GM23248 (cell line): Measurements from ENCODE around the gene CFB. TPM values are rescaled to one million over a fixed set of nuclear protein-coding genes. Genes with fewer than 3 reads are reported as not detected.

Experiments used
- DNase-seq: peaks from one replicate; pipeline ENCODE4 v3.0.0-alpha.2; 2015
- H2AFZ ChIP-seq: fragments of 200-600 bp; sonication (generic); 2 replicates; pipeline ENCODE4 v1.6.1; 2016; ENCODE audit warnings: antibody characterized with exemption
- H3F3A ChIP-seq: fragments of 200-600 bp; sonication (generic); 2 replicates; pipeline ENCODE4 v1.6.1; 2016; ENCODE audit warnings: mild to moderate bottlenecking, antibody characterized with exemption, mixed run types; ENCODE audit not compliant: insufficient read depth
- H3K27ac ChIP-seq: fragments of 200-600 bp; sonication (generic); 2 replicates; pipeline ENCODE4 v1.5.1; 2016; ENCODE audit warnings: mild to moderate bottlenecking
- H3K27me3 ChIP-seq: fragments of 200-600 bp; sonication (generic); replicated peaks from 2 replicates; pipeline ENCODE4 v1.6.1; 2016; ENCODE audit warnings: mild to moderate bottlenecking; ENCODE audit not compliant: insufficient read depth
- H3K36me3 ChIP-seq: fragments of 200-600 bp; sonication (generic); 2 replicates; pipeline ENCODE4 v1.6.1; 2016; ENCODE audit warnings: low read depth, mild to moderate bottlenecking
- H3K4me1 ChIP-seq: fragments of 200-600 bp; sonication (generic); 2 replicates; pipeline ENCODE4 v1.6.1; 2016; ENCODE audit warnings: mild to moderate bottlenecking; ENCODE audit not compliant: insufficient read depth
- H3K4me2 ChIP-seq: fragments of 200-600 bp; sonication (generic); one replicate; pipeline ENCODE4 v1.6.1; 2016; ENCODE audit warnings: mild to moderate bottlenecking; ENCODE audit not compliant: unreplicated experiment
- H3K4me3 ChIP-seq: fragments of 200-600 bp; sonication (generic); 2 replicates; pipeline ENCODE4 v1.5.1; 2016; ENCODE audit warnings: mild to moderate bottlenecking
- H3K79me2 ChIP-seq: fragments of 200-600 bp; sonication (generic); 2 replicates; pipeline ENCODE4 v1.6.1; 2016; ENCODE audit warnings: mild to moderate bottlenecking; ENCODE audit not compliant: insufficient read depth
- H3K9ac ChIP-seq: fragments of 200-600 bp; sonication (generic); 2 replicates; pipeline ENCODE4 v1.6.1; 2016; ENCODE audit warnings: mild to moderate bottlenecking
- H3K9me2 ChIP-seq: fragments of 200-600 bp; sonication (generic); 2 replicates; pipeline ENCODE4 v1.6.1; 2016; ENCODE audit warnings: mixed run types, mild to moderate bottlenecking, moderate library complexity; ENCODE audit not compliant: insufficient read depth
- H3K9me3 ChIP-seq: fragments of 200-600 bp; sonication (generic); one replicate; pipeline ENCODE4 v1.6.1; 2017; ENCODE audit warnings: low read depth
- H4K20me1 ChIP-seq: fragments of 200-600 bp; sonication (generic); 2 replicates; pipeline ENCODE4 v1.6.0; 2016; ENCODE audit not compliant: insufficient read depth
- EZH2 ChIP-seq: fragments of 200-600 bp; sonication (generic); IDR thresholded peaks from 2 replicates; pipeline ENCODE4 v1.6.1; 2018; ENCODE audit warnings: antibody characterized with exemption, mild to moderate bottlenecking; ENCODE audit not compliant: insufficient read depth, poor library complexity, severe bottlenecking
- EZH2phosphoT487 ChIP-seq: fragments of 200-600 bp; sonication (generic); IDR thresholded peaks from 2 replicates; pipeline ENCODE4 v1.6.1; 2018; ENCODE audit warnings: antibody characterized with exemption, moderate library complexity, mild to moderate bottlenecking, low read depth; ENCODE audit not compliant: insufficient read depth
- WGBS, 2 experiments: methylation state at CpG; one replicate each; pipeline ENCODE4 v1.1.6; 2015 to 2017; ENCODE audit warnings: low lambda C conversion rate in 2 of 2, low coverage in 1 of 2; ENCODE audit errors: missing lambda C conversion rate in 2 of 2; 5-methylcytosine and 5-hydroxymethylcytosine counted together
- in situ Hi-C: fragments of 300-500 bp; cut with MboI; formaldehyde crosslinking; loops from 2 replicates; pipeline ENCODE4 v1.15.0; 2020
- polyA plus RNA-seq: library from polyadenylated mRNA; unstranded; fragments of >200 nt; fragmentation: Nextera tagmentation; extraction: Ambion mirVana; gene quantifications from 2 replicates; pipeline ENCODE4 v1.2.1, GENCODE V29; 2016
- total RNA-seq: library from RNA; depleted of rRNA; stranded (reverse); fragments of >200 nt; shearing (Covaris generic); gene quantifications from 2 replicates; pipeline ENCODE4 v1.2.3, GENCODE V29; 2014

Gene CFB
- total and polyA plus RNA-seq, 2 experiments from 2014 or later: 3.9 to 4.4 TPM

DNA sequence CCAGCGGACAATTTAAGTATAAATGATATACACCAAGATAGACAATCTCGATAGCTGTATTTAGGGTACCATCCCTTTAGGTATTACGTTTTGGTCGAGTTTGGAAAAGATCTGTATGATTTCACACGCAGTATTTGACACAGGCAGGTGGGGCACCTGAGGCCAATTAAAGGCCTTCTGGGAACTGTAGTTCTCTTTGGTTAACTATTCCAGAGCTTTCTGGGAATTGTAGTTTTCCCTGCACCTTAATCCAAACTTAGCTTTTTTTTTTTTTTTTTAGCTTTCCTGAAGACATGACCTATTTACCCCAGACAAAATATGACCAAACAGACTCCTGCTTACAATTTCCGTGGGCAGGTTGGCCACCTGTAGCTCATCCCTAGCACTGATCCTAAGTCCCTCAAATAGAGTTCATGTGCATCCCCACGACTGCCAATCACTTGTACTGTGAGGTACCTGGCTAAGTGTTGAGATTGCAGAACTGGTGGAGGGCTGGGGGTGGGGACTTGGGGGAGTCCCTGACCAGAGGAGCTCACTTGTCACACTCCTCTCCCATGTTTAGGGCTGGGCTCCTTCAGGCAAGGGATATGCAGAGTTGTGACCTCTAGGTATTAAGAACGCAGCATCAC lies 47.4 kb upstream of the CFB start:
- H3K9me2 ChIP-seq: no peaks in the 10 kb centered on the region
- DNase-seq: peak; percentile 71
- H3K27me3 ChIP-seq: no peaks in the 10 kb centered on the region
- H3K4me1 ChIP-seq: peaks cover 10% of the 10 kb centered on the region
- no peaks in the 10 kb centered on the region for H4K20me1 ChIP-seq
- H3K27ac ChIP-seq: peak overlapping the region; percentile 13; the same call in 1 of the 2 replicates
- in situ Hi-C loops: no loop called here
- peak overlapping the region; percentile 76 for H3K9ac ChIP-seq
- peak overlapping the region; percentile 88 for H3K4me3 ChIP-seq
- no peaks in the 10 kb centered on the region for H3K9me3 ChIP-seq
- peaks cover 6% of the 10 kb centered on the region; the same call in 1 of the 2 replicates for H3K79me2 ChIP-seq
- peak overlapping the region; percentile 93 for H3K4me2 ChIP-seq
- TF ChIP-seq EZH2 (no peak), EZH2phosphoT487 (no peak)
- H2AFZ ChIP-seq: peak overlapping the region; percentile 87
- 13 to 14% methylated on average over 8 of the region's 8 CpGs for WGBS, 2 experiments
- H3K36me3 ChIP-seq: 0 out of 2 replicates have a peak, but pooled peaks cover 1% of the 10 kb centered on the region
- H3F3A ChIP-seq: peaks cover 13% of the 10 kb centered on the region

DNA sequence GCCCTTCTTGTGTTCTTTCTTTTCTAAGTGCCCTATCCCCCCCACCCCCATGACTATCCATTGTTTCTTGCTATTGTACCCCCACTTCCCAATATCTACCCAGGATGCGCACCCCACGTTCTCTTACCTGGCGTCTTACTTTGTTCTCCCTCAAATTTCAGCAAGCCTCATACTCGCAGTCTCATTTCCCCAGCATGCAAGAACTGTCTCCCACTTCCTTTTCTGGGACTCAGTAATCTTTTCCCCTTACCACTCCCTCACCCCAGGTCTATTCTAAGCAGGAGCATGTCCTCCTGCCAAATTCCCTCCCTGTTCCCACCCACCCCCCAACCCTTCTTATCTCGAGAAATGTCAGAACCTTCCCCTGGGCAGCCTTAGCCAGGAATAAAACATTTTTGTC lies 46.7 kb upstream of the CFB start:
- in situ Hi-C loops: no loop called here
- H3K9me3 ChIP-seq: no peaks in the 10 kb centered on the region
- H3K4me2 ChIP-seq: no peak overlapping the region

DNA sequence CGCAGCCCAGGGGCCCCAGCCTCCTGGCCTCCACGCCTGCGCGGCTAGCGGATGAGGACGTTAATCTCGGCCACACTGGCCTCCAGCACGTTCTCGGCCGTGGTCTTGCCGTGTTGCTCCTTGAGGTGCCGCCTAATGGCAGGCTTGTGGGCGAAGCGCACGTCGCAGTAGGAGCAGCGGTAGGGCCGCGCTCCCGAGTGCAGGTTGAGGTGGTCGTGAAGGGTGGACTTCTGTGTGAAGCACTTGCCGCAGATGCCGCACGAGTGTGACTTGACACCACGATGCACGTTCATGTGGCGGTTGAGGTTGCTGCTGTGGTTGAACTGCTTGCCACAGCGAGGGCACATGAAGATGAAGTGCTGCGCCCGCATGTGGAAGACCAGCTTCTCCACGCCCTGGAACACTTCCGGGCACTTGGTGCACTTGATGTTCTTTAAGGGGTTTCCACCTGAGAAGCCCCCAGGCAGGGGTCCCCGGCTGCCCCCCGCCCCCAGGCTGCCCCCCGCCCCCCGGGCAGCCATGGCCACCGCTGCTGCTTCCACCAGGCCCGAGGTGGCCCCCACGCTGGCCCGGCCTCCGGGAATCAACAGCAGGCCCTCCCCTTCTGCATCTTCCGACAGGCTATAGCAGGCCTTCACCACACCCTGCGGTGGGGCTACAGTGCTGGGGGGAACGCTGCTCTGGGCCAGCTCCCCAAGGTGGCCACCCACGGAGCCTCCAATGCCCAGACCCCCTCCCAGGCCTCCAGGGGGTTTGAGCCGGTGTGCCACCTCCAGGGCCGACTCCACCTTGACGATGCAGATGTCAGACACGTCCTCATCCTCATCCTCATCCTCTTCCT lies 45.8 kb upstream of the CFB start:
- Histone ChIP-seq H3F3A (peaks cover 13% of the 10 kb centered on the region), H3K79me2 (peaks cover 6% of the 10 kb centered on the region; the same call in 1 of the 2 replicates), H3K4me1 (peaks cover 10% of the 10 kb centered on the region), H3K4me3 (no peak overlapping the region), H3K9ac (no peak overlapping the region), H3K27ac (no peak overlapping the region), H4K20me1 (no peaks in the 10 kb centered on the region), H3K4me2 (no peak overlapping the region), H3K9me3 (no peaks in the 10 kb centered on the region), H2AFZ (no peak overlapping the region), H3K27me3 (no peaks in the 10 kb centered on the region), H3K36me3 (no peaks in the 10 kb centered on the region), H3K9me2 (no peaks in the 10 kb centered on the region)
- TF ChIP-seq EZH2phosphoT487: no peak
- TF ChIP-seq EZH2: no peak
- WGBS, 2 experiments: 87 to 90% methylated on average over 31 to 49 of the region's 49 CpGs
- in situ Hi-C loops: no loop called here
- DNase-seq: no peak

More for the DNA sequence above, 46.7 kb upstream of the CFB start:
- H3K79me2 ChIP-seq: peaks cover 6% of the 10 kb centered on the region; the same call in 1 of the 2 replicates
- no peak for TF ChIP-seq EZH2
- no peak for TF ChIP-seq EZH2phosphoT487
- peaks cover 10% of the 10 kb centered on the region for H3K4me1 ChIP-seq
- no peaks in the 10 kb centered on the region for H3K9me2 ChIP-seq
- DNase-seq: no peak
- no peak overlapping the region for H3K27ac ChIP-seq
- H3K36me3 ChIP-seq: no peaks in the 10 kb centered on the region
- H3K9ac ChIP-seq: no peak overlapping the region
- H4K20me1 ChIP-seq: no peaks in the 10 kb centered on the region
- WGBS, 2 experiments: 95 to 98% methylated on average over 5 of the region's 5 CpGs
- no peak overlapping the region for H2AFZ ChIP-seq
- peaks cover 13% of the 10 kb centered on the region for H3F3A ChIP-seq
- H3K4me3 ChIP-seq: no peak overlapping the region
- no peaks in the 10 kb centered on the region for H3K27me3 ChIP-seq

DNA sequence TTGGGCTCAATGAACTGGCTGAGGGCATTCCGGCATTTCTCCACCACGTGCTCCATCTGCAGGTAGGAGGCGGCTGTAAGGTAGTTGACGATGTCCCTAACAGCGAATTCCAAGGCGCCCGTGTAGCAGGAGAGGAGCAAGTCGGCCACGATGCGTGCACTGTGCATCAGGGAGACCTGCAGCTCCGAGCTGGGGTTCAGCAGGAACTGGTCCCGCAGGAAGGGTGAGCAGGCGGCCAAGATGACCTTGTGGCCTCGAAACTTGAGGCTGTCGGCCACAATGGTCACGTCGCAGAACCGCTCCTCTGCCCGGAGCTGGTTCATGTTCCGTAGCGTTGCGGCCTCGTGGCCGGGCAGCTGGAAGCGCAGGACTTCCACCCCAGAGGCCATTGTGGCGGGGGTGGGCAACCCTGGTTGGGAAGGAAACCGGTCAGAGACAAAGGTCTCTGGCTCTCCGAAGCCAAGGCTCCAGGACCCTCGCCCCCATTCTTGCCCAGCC lies 44.9 kb upstream of the CFB start:
- Histone ChIP-seq H3F3A (peaks cover 13% of the 10 kb centered on the region), H3K4me2 (peak overlapping the region; percentile 78), H3K27me3 (no peaks in the 10 kb centered on the region), H3K4me3 (peak overlapping the region; percentile 78), H3K36me3 (no peaks in the 10 kb centered on the region), H2AFZ (no peak overlapping the region), H3K79me2 (peaks cover 6% of the 10 kb centered on the region; the same call in 1 of the 2 replicates), H3K9me3 (no peaks in the 10 kb centered on the region), H3K4me1 (peaks cover 10% of the 10 kb centered on the region), H3K9me2 (no peaks in the 10 kb centered on the region), H4K20me1 (no peaks in the 10 kb centered on the region), H3K27ac (peak overlapping the region; percentile 70), H3K9ac (peak overlapping the region; percentile 83)
- peak; percentile 26 for DNase-seq
- no peak for TF ChIP-seq EZH2phosphoT487
- no peak for TF ChIP-seq EZH2
- 35 to 44% methylated on average over 28 to 29 of the region's 29 CpGs for WGBS, 2 experiments
- in situ Hi-C loops: no loop called here
